ENCODE results near the gene GALNT5. TPM values are rescaled to one million over a fixed set of nuclear protein-coding genes. Genes with fewer than 3 reads are reported as not detected.
"Not testable (repeated sequence)": the region's sequence is repeated elsewhere in the genome, so short reads cannot be mapped to it uniquely, and the experiment has no call there.

Gene GALNT5
- total RNA-seq, 5 donors from 2014 or later (not counting 1 experiment from before 2014, with no cell fraction given) = 0.09 to 0.23 (median 0.10) TPM; not detected in 2

- Histone ChIP-seq H3K4me3 (ENCODE audit: control insufficient read depth in 1 of 2, extremely low read depth in 1 of 2, low read length in 1 of 2) (no peak overlapping the region), H3K36me3 (ENCODE audit: control insufficient read depth in 2 of 2, extremely low read depth in 1 of 2, insufficient read depth in 1 of 2, low read length in 1 of 2) (no peaks in the 10 kb centered on the region), H3K27me3 (replicated peaks in 1 of 2; ENCODE audit: control insufficient read depth in 2 of 2, extremely low read depth in 1 of 2, insufficient read depth in 2 of 2, low read length in 1 of 2) (no peaks in the 10 kb centered on the region), H3K4me1 (ENCODE audit: control insufficient read depth in 1 of 2, extremely low read depth in 1 of 2, insufficient read depth in 2 of 2, low read length in 2 of 2) (no peaks in the 10 kb centered on the region), H3K9me3 (no peaks in the 10 kb centered on the region), H3K27ac (ENCODE audit: low read length) (no peak overlapping the region)
- DNase-seq (no peak), ATAC-seq (replicated peaks in 1 of 4) (no peak)
- Mint-ChIP-seq H3K4me3 (no peak overlapping the region), H3K36me3 (no peaks in the 10 kb centered on the region), H3K4me1 (no peaks in the 10 kb centered on the region), H3K27ac (no peak overlapping the region), H3K9me3 (no peaks in the 10 kb centered on the region), H3K27me3 (peaks cover under 1 to 15% of the 10 kb centered on the region in 2 donors)
- CTCF ChIA-PET = no interaction called here
- POLR2A ChIA-PET = interaction anchor here in 1 of 2 donors (0.5 kb wide), 1 partner anchor 83 kb away, joined by 4 read pairs; no protein-coding TSS in a partner anchor
- 17% methylated on average over 1 of the region's 5 CpGs for WGBS (ENCODE audit: insufficient coverage)
These were observed 33.8 kb upstream of the GALNT5 start for GRCh38 chr2:157223624-157224205.

GRCh38 chr2:157224448-157224847 is 33.1 kb upstream of the GALNT5 start:
- H3K4me1 Mint-ChIP-seq; ATAC-seq (replicated peaks in 1 of 4); H3K4me1 ChIP-seq (ENCODE audit: control insufficient read depth in 1 of 2, extremely low read depth in 1 of 2, insufficient read depth in 2 of 2, low read length in 2 of 2); H3K9me3 ChIP-seq; H3K9me3 Mint-ChIP-seq; H3K27ac ChIP-seq (ENCODE audit: low read length); H3K4me3 ChIP-seq (ENCODE audit: control insufficient read depth in 1 of 2, extremely low read depth in 1 of 2, low read length in 1 of 2); DNase-seq; CTCF ChIA-PET; H3K4me3 Mint-ChIP-seq; H3K27me3 ChIP-seq (replicated peaks in 1 of 2; ENCODE audit: control insufficient read depth in 2 of 2, extremely low read depth in 1 of 2, insufficient read depth in 2 of 2, low read length in 1 of 2); H3K36me3 Mint-ChIP-seq; POLR2A ChIA-PET; H3K27ac Mint-ChIP-seq; H3K36me3 ChIP-seq (ENCODE audit: control insufficient read depth in 2 of 2, extremely low read depth in 1 of 2, insufficient read depth in 1 of 2, low read length in 1 of 2): not testable (repeated sequence)
- WGBS (ENCODE audit: insufficient coverage) = no CpG with 5 or more reads among the region's 2 CpGs
- peaks cover 8 to 10% of the 10 kb centered on the region in 2 donors for H3K27me3 Mint-ChIP-seq

DNA sequence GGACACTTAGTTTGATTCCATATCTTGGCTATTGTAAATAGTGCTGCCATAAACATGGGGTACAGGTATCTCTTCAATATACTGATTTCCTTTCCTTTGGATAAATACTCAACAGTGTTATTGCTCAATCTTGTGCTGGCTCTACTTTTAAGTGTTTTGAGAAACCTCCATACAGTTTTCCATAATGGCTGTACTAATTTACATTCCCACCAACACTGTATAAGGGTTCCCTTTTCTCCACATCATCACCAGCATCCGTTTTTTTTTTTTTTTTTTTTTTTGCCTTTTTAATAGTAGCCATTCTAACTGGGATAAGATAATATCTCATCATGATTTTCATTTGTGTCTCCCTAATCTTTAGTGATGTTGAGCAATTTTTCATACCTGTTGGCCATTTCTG is 29.9 kb upstream of the GALNT5 start:
- Mint-ChIP-seq H3K9me3 (no peaks in the 10 kb centered on the region), H3K36me3 (no peaks in the 10 kb centered on the region), H3K4me3 (no peak overlapping the region), H3K27ac (no peak overlapping the region), H3K4me1 (no peaks in the 10 kb centered on the region), H3K27me3 (peaks cover 0 to 17% of the 10 kb centered on the region in 2 donors)
- no peak overlapping the region for H3K4me3 ChIP-seq (ENCODE audit: control insufficient read depth in 1 of 2, extremely low read depth in 1 of 2, low read length in 1 of 2)
- CTCF ChIA-PET = no interaction called here
- DNase-seq (no peak), ATAC-seq (replicated peaks in 1 of 4) (no peak)
- no peaks in the 10 kb centered on the region for H3K4me1 ChIP-seq (ENCODE audit: control insufficient read depth in 1 of 2, extremely low read depth in 1 of 2, insufficient read depth in 2 of 2, low read length in 2 of 2)
- POLR2A ChIA-PET = no interaction called here
- H3K27me3 ChIP-seq (replicated peaks in 1 of 2; ENCODE audit: control insufficient read depth in 2 of 2, extremely low read depth in 1 of 2, insufficient read depth in 2 of 2, low read length in 1 of 2) = peaks cover 0 to 4% of the 10 kb centered on the region in 2 experiments
- no peaks in the 10 kb centered on the region for H3K36me3 ChIP-seq (ENCODE audit: control insufficient read depth in 2 of 2, extremely low read depth in 1 of 2, insufficient read depth in 1 of 2, low read length in 1 of 2)
- no CpG with 5 or more reads among the region's 1 CpG for WGBS (ENCODE audit: insufficient coverage)
- H3K27ac ChIP-seq (ENCODE audit: low read length) = no peak overlapping the region
- H3K9me3 ChIP-seq = no peaks in the 10 kb centered on the region

DNA sequence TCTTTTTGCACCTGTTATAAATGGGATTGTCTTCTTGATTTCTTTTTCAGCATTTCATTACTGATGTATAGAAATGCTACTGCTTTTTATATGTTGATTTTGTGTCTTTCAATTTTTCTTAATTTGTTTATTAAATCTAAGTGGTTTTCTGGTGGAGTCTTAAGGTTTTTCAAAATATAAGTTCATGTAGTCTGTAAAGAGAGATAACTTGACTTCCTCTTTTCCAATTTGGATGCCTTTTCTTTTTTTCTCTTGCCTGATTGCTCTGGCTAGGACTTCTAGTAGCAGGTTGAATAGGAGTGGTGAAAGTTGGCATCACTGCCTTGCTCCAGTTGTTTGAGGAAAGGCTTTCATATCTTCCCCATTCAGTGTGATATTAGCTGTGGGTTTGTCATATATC is 28.6 kb upstream of the GALNT5 start:
- Histone ChIP-seq H3K4me3 (ENCODE audit: control insufficient read depth in 1 of 2, extremely low read depth in 1 of 2, low read length in 1 of 2) (no peak overlapping the region), H3K36me3 (ENCODE audit: control insufficient read depth in 2 of 2, extremely low read depth in 1 of 2, insufficient read depth in 1 of 2, low read length in 1 of 2) (no peaks in the 10 kb centered on the region), H3K27ac (ENCODE audit: low read length) (no peak overlapping the region), H3K9me3 (no peaks in the 10 kb centered on the region), H3K4me1 (ENCODE audit: control insufficient read depth in 1 of 2, extremely low read depth in 1 of 2, insufficient read depth in 2 of 2, low read length in 2 of 2) (no peaks in the 10 kb centered on the region), H3K27me3 (replicated peaks in 1 of 2; ENCODE audit: control insufficient read depth in 2 of 2, extremely low read depth in 1 of 2, insufficient read depth in 2 of 2, low read length in 1 of 2) (peaks cover 0 to 4% of the 10 kb centered on the region in 2 experiments)
- DNase-seq (no peak), ATAC-seq (replicated peaks in 1 of 4) (no peak)
- Mint-ChIP-seq H3K9me3 (no peaks in the 10 kb centered on the region), H3K4me1 (no peaks in the 10 kb centered on the region), H3K27me3 (peaks cover 5 to 17% of the 10 kb centered on the region in 2 donors), H3K4me3 (no peak overlapping the region), H3K36me3 (no peaks in the 10 kb centered on the region), H3K27ac (no peak overlapping the region)
- ChIA-PET CTCF (no interaction called here), POLR2A (no interaction called here)

- no CpG with 5 or more reads among the region's 2 CpGs for WGBS (ENCODE audit: insufficient coverage)
These were observed 27.9 kb upstream of the GALNT5 start for GRCh38 chr2:157229572-157229971.

DNA sequence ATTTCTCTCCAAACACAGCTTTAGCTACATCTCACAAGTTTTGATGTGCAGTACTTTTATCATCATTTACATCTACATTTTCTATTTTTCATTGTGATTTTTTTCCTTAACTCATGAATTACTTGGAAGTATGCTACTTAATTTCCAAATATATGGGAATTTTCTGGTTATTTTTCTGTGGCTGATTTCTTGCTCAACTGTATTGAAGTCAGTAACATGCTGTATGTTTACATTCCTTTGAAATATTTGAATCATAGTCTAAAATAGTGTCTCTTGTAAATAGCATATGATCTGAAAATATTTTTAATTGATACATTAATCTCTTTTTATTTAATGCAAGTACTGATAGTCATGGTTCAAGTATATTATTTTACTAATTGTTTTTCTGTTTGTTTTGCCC is 26.0 kb upstream of the GALNT5 start:
- ATAC-seq (replicated peaks in 1 of 4) (no peak), DNase-seq (no peak)
- Histone ChIP-seq H3K36me3 (ENCODE audit: control insufficient read depth in 2 of 2, extremely low read depth in 1 of 2, insufficient read depth in 1 of 2, low read length in 1 of 2) (no peaks in the 10 kb centered on the region), H3K27ac (ENCODE audit: low read length) (no peak overlapping the region), H3K4me3 (ENCODE audit: control insufficient read depth in 1 of 2, extremely low read depth in 1 of 2, low read length in 1 of 2) (no peak overlapping the region), H3K27me3 (replicated peaks in 1 of 2; ENCODE audit: control insufficient read depth in 2 of 2, extremely low read depth in 1 of 2, insufficient read depth in 2 of 2, low read length in 1 of 2) (peaks cover 0 to 4% of the 10 kb centered on the region in 2 experiments), H3K4me1 (ENCODE audit: control insufficient read depth in 1 of 2, extremely low read depth in 1 of 2, insufficient read depth in 2 of 2, low read length in 2 of 2) (no peaks in the 10 kb centered on the region), H3K9me3 (no peaks in the 10 kb centered on the region)
- H3K36me3 Mint-ChIP-seq = no peaks in the 10 kb centered on the region
- no peak overlapping the region for H3K4me3 Mint-ChIP-seq
- H3K4me1 Mint-ChIP-seq = no peaks in the 10 kb centered on the region
- H3K27me3 Mint-ChIP-seq = peaks cover 5 to 19% of the 10 kb centered on the region in 2 donors
- POLR2A ChIA-PET = no interaction called here
- CTCF ChIA-PET = no interaction called here
- H3K9me3 Mint-ChIP-seq = no peaks in the 10 kb centered on the region
- no peak overlapping the region for H3K27ac Mint-ChIP-seq

More at GRCh38 chr2:157229572-157229971, 27.9 kb upstream of the GALNT5 start:
- ChIA-PET POLR2A (no interaction called here), CTCF (no interaction called here)
- no peaks in the 10 kb centered on the region for H3K9me3 Mint-ChIP-seq
- no peak for DNase-seq
- H3K27ac Mint-ChIP-seq = no peak overlapping the region
- no peak overlapping the region for H3K4me3 Mint-ChIP-seq
- H3K27me3 Mint-ChIP-seq = peaks cover 5 to 17% of the 10 kb centered on the region in 2 donors
- H3K4me1 ChIP-seq (ENCODE audit: control insufficient read depth in 1 of 2, extremely low read depth in 1 of 2, insufficient read depth in 2 of 2, low read length in 2 of 2) = no peaks in the 10 kb centered on the region
- peaks cover 0 to 4% of the 10 kb centered on the region in 2 experiments for H3K27me3 ChIP-seq (replicated peaks in 1 of 2; ENCODE audit: control insufficient read depth in 2 of 2, extremely low read depth in 1 of 2, insufficient read depth in 2 of 2, low read length in 1 of 2)
- no peak for ATAC-seq (replicated peaks in 1 of 4)
- no peaks in the 10 kb centered on the region for H3K36me3 ChIP-seq (ENCODE audit: control insufficient read depth in 2 of 2, extremely low read depth in 1 of 2, insufficient read depth in 1 of 2, low read length in 1 of 2)
- no peak overlapping the region for H3K4me3 ChIP-seq (ENCODE audit: control insufficient read depth in 1 of 2, extremely low read depth in 1 of 2, low read length in 1 of 2)
- H3K9me3 ChIP-seq = no peaks in the 10 kb centered on the region
- no peaks in the 10 kb centered on the region for H3K4me1 Mint-ChIP-seq
- no peaks in the 10 kb centered on the region for H3K36me3 Mint-ChIP-seq
- H3K27ac ChIP-seq (ENCODE audit: low read length) = no peak overlapping the region

DNA sequence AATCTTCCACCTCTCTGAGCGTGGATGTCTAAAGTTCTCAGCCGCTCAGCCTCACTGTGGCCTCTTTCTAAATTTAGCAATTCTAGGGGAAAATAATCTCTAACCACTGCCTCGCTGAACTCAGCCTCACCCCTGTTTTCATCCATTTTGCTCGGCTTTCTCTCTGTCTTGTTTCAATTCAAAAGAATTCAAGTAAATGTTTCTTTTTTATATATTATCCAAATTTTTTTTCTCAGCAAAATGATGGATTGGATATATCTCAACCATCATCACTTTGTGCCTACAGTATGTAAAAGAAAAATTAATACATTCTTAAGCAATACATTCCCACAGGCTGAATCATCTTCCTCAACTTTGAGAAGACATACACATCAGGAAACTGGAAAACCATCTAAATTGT is 24.0 kb upstream of the GALNT5 start:
- ChIA-PET CTCF (no interaction called here), POLR2A (interaction anchor here in 1 of 2 donors (0.7 kb wide), 1 partner anchor 9 kb away, joined by 4 read pairs; no protein-coding TSS in a partner anchor)
- no peaks in the 10 kb centered on the region for H3K9me3 Mint-ChIP-seq
- H3K27me3 Mint-ChIP-seq = peaks cover 8 to 20% of the 10 kb centered on the region in 2 donors
- Histone ChIP-seq H3K4me3 (ENCODE audit: control insufficient read depth in 1 of 2, extremely low read depth in 1 of 2, low read length in 1 of 2) (no peak overlapping the region), H3K27ac (ENCODE audit: low read length) (no peak overlapping the region), H3K36me3 (ENCODE audit: control insufficient read depth in 2 of 2, extremely low read depth in 1 of 2, insufficient read depth in 1 of 2, low read length in 1 of 2) (no peaks in the 10 kb centered on the region), H3K9me3 (no peaks in the 10 kb centered on the region), H3K4me1 (ENCODE audit: control insufficient read depth in 1 of 2, extremely low read depth in 1 of 2, insufficient read depth in 2 of 2, low read length in 2 of 2) (no peaks in the 10 kb centered on the region), H3K27me3 (replicated peaks in 1 of 2; ENCODE audit: control insufficient read depth in 2 of 2, extremely low read depth in 1 of 2, insufficient read depth in 2 of 2, low read length in 1 of 2) (peaks cover 0 to 10% of the 10 kb centered on the region in 2 experiments)
- H3K36me3 Mint-ChIP-seq = no peaks in the 10 kb centered on the region
- H3K4me1 Mint-ChIP-seq = no peaks in the 10 kb centered on the region
- no peak for ATAC-seq (replicated peaks in 1 of 4)
- no peak for DNase-seq
- H3K4me3 Mint-ChIP-seq = no peak overlapping the region
- no peak overlapping the region for H3K27ac Mint-ChIP-seq
- 92% methylated on average over 3 of the region's 4 CpGs for WGBS (ENCODE audit: insufficient coverage)

Measured in T-cell (primary cell).